Right kidney (tissue), 9 donors: ENCODE results near the gene RBSN.
"Not testable (repeated sequence)": the region's sequence is repeated elsewhere in the genome, so short reads cannot be mapped to it uniquely, and the experiment has no call there.

ENCODE experiments used
- DNase-seq: peaks from one replicate; pipeline ENCODE4 v3.0.0-alpha.2; 2016
- long read RNA-seq, 8 donors: transcript quantifications; one replicate each; lab custom pipeline, GENCODE V29; 2026

The RBSN gene
- long read RNA-seq, donor 1, full-length matches to known transcripts: 2 of 2 reads
- long read RNA-seq, donor 1, partial matches to known transcripts: 0 of 2 reads
- long read RNA-seq, donor 1, other reads (novel, unspliced or antisense): 0 of 2 reads
- long read RNA-seq, donor 2: 0 reads
- long read RNA-seq, donor 3, partial matches to known transcripts: 7 of 9 reads
- long read RNA-seq, donor 3, other reads (novel, unspliced or antisense): 0 of 9 reads
- long read RNA-seq, donor 4, full-length matches to known transcripts: 2 of 2 reads
- long read RNA-seq, donor 4, partial matches to known transcripts: 0 of 2 reads
- long read RNA-seq, donor 4, other reads (novel, unspliced or antisense): 0 of 2 reads
- long read RNA-seq, donor 5, partial matches to known transcripts: 0 of 1 reads
- long read RNA-seq, donor 5, other reads (novel, unspliced or antisense): 0 of 1 reads
- long read RNA-seq, donor 6: 0 reads
- long read RNA-seq, donor 7, full-length matches to known transcripts: 3 of 3 reads
- long read RNA-seq, donor 7, partial matches to known transcripts: 0 of 3 reads
- long read RNA-seq, donor 7, other reads (novel, unspliced or antisense): 0 of 3 reads
- long read RNA-seq, donor 8: 0 reads

DNA sequence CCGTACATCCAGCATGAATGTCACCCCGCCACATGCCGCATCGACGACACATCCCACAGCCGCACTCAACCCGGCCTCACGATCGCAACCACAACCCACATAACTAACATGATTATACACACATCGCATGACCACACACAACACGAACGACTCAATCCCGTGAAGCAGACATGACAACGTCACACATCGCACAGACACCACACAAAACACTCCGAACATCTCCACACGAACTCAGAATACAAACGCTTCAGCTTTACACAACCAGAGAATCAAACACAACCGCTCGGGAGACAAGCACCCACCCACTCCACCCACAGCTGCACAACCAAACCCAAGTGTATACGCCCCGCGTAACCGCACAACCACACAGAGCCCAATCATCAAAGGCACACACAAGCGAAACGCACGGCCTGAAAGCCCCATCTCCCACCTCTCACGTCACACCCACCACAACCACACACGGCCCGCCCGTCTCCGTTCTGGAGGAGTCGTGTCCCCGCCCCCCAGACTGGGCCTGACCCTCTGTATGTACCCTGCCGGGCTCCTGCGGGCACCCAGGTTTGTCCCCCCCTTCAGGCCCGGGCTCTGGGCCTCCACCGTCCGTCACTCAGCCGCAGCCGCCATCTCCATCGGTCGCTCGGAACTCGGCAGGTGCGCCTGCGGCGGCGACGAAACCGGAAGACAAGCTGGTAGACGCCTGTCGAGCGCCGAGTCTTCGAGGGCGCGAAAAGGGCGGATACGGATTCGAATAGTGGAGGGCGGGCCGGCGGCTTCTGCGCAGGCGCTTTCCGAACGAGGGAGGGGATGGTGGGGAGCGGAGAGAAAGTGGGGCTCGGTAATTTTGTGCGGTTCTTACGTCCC is at the start of gene RBSN:
RBSN (minus strand) TSS at position 646 of the 861 bp plus-strand sequence. CDS start 3,028 bp downstream, outside the sequence.
- peak; percentile 90 for DNase-seq

DNA sequence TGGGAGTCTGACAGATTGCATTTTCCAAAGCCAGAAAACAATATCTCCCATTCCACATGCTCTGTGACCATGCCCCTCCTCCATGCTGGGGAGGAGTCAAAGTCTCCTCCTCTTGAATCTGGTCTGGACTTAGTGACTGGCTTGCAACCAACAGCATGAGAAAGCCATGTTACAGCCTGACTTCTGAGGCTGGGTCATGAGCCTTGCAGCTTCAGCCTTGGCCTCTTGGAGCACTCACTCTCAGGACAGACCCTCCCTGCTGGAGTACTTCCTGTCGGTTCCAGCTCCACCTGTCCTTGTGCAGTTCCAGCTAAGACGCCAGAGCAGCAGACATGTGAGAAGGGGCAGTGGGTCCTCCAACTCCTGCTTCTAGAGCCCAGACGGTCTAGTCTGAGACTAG is 49.7 kb upstream of the RBSN start:
- DNase-seq: peak; percentile 6

- DNase-seq: not testable (repeated sequence)
Observed at GRCh38 chr3:15136885-15137284, 37.9 kb upstream of the RBSN start.

- not testable (repeated sequence) for DNase-seq
Observed at GRCh38 chr3:15134968-15135367, 36.0 kb upstream of the RBSN start.

DNA sequence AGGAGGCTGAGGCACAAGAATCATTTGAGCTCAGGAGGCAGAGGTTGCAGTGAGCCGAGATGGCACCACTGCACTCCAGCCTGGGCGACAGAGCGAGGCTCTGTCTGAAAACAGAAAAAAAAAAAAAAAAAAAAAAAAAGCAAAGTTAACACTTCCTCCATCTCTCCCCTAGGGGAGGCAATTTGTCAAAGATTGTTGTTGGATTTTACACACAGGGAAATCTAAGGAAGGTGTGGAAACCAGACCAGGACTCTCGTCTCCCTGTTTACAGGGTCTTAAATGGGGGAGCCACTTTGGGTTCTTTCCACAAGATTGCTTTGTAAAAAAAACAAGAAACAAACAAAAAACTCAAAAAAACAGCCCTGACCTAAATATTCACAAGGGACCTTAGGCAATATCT is 29.5 kb upstream of the RBSN start:
- DNase-seq: not testable (repeated sequence)

DNA sequence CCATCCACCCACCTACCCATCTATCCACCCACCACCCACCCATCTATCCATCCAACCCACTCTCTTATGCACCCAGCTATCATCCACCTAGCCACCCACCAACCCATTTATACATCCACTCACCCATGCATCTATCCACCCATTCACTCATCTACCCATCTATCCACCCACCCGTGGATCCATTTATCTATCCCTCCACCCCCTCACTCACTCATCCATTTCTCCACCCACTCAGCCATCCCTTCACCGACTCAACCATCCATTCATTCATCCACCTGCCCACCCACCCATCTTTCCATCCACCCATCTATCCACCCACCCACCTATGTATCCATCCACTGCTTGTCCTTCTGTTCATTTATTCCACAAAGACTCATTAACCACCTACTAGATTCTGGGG is 28.0 kb upstream of the RBSN start:
- DNase-seq: not testable (repeated sequence)

- DNase-seq: no peak
Observed at GRCh38 chr3:15122398-15122797, 23.4 kb upstream of the RBSN start.

DNA sequence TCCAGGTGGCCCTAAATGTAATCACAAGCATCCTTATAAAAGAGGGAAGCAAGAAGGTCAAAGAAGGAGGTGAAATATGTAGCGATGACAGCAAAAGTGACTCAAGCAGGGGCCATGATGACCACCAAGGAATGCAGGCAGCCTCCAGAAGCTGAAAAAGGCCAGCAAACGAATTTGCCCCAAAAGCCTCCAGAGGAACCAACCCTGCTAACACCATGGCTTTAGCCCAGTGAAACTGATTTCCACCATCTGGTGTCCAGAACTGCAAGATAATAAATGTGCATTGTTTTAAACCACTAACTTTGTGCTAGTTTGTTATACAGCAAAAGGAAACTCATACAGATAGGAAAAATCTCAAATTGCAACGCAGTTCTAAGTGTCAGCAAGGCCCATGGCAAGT is 23.0 kb upstream of the RBSN start:
- no peak for DNase-seq

GRCh38 chr3:15120986-15121385 is 22.0 kb upstream of the RBSN start:
- no peak for DNase-seq

- no peak for DNase-seq
Observed at GRCh38 chr3:15117011-15117410, 18.1 kb upstream of the RBSN start.

DNA sequence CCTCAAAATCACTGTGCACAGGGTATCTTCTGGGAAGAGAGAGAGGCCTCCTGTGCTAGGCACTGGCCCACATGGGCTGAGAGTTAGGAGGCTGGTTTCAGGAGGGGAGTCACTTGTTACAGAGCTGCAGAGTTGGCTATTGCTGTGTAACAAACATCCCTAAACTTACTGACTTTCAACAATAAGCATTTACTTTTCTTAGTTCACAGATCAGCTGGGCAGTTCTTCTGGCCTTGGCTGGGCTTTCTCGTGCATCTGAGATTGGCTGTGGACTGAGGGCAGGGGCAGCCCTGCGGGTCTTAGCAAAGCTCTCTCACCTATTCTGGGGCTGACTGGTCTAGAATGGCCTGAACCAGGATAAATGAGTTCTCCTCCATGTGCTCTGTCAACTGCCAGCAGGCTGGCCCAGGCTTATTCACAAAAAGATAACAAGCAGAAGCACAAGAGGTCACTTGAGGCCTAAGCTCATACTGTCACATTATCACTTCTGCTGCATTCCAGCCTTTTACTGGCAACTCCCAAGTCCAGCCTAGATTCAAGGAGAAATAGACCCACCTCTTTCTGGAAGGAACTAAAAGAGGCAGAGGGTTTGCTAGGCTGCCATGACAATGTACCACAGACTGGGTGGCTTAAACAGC is 17.2 kb upstream of the RBSN start:
- no peak for DNase-seq

DNA sequence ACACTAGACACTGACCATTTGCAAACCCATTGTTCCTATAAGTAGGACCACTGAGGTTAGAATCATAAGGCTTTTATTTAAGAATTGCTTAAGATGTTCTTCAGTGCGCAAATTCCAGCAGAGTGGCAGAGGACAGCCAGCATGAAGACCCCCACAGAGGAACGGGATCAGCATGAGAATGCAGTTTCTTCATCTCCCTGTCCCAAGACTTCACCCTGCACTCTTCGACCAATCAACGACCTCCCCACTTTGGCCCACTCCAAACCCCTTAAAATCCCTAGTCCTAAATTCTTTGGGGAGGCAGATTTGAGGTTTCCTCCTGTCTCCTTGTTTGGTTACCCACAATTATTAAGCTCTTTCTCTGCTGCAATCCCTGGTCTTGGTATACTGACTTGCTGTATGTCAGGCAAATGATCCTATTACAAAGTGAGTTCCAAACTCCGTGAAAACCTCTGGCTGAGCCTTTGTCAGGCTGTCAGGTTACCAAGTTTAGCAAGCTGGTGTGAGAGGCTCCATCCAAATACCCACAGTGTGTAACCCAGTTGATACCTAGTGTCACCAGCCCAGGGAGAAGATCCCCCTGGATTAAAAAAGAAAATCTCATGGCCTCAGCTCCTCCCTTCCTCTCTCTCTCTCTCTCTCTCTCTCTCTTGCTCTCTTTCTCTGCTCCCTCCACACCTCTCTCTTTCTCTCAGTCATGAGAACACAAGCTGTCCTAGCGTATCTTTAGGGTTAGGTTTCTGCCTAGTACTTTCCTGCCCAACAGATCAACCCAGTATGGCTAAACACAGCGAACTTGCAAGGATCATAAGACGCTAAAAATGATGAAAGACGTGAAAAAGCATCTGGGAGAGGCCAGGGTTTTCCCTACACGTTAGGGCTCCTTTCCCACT is 15.8 kb upstream of the RBSN start:
- DNase-seq: no peak

- DNase-seq: no peak
Observed at GRCh38 chr3:15113884-15114283, 14.9 kb upstream of the RBSN start.

GRCh38 chr3:15113471-15113870 is 14.5 kb upstream of the RBSN start:
- DNase-seq: no peak

GRCh38 chr3:15112011-15112410 is 13.1 kb upstream of the RBSN start:
- DNase-seq: no peak

- no peak for DNase-seq
Observed at GRCh38 chr3:15110206-15110605, 11.3 kb upstream of the RBSN start.

DNA sequence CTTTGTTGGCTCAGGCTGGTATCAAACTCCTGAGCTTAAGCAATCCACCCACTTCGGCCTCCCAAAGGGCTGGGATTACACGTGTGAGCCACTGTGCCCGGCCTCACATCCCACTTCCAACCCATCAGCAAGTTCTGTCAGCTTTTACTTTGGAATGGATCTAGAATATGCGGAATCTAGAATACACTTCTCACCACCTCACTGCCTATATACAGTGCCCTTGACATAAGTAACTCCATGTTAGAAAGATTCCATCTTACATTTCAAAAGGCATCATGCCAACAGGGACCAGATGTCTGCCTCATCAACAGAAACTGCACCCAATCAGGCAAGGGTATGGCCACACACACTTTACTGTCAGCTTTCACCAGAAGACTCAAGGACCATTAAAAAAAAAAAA is 9.9 kb upstream of the RBSN start:
- no peak for DNase-seq

GRCh38 chr3:15108082-15108545 is 9.2 kb upstream of the RBSN start:
- DNase-seq: peak; percentile 52

DNA sequence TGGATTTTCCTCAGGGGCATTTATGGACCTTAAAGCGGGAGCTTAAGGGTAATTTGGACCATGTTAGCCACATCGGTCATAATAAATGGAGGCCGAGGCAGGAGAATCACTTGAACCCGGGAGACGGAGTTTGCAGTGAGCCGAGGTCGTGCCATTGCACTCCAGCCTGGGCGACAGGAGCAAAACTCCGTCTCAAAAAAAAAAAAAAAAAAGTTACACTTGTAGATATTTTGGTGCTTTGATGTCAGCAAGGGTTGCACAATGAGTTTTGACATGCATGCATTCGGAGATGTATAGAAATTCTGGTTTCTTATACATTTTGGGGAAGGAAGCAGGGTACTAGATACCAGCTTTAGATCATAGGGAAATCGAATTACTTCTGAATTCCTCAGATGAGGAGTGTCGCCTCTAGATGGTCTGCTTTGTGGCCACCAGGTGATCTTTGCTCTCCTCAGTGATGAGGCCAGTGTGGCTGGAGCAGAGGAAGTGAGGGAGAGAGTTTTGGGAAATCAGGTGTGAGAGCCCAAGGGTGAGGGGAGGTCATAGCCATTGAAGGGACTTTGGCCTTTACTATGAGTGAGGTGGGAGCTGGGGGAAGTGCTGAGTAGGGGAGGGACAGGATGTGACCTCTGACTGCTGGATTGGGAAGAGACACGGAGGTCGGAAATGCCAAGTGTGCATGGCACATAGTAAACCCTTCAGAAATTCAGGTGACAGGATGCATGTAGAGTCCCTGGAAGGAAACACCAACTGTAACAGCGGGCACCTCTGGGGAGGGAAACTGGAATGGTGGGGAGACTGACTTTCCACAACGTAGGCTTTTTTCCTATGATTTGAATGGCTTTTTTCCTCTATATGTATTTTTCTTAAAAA is 8.4 kb upstream of the RBSN start:
- no peak for DNase-seq

GRCh38 chr3:15102836-15103235 is 3.9 kb upstream of the RBSN start:
- no peak for DNase-seq
